Fibroblast of upper back skin (primary cell): ENCODE data around the gene ITGAE.

Experiments used
- DNase-seq: peaks from one replicate; pipeline ENCODE4 v3.0.0-alpha.2; 2013

The ITGAE gene

DNA sequence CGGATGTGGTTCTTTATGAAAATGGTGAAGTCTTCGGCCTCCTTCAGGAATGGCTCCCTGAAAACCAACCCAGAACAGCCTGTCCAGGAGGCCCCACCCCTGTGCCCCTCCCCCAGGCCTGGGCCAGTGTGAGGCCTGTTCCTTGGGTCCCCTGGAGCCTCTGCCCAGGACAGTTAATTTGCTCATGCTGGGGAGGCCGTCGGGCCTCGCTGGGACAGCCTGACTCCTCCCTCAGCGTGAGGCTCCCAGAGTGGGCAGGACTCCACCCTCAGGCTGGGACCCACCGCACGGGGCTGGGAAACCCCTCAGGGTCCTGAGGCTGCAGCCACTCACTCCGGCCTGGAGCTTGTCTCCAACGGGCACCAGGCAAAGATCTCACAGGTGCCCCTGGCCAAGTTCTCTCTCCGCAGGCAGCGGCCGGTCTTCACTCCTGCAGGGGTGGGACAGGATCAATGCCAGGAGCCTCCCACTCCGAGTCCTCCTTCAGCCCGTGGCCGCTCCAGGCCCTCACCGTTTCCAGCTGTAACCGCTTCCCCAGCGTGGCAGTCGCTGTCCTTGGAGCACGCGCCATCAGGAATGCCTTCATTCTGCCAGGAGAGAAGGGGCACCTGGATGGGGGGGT, 110.8 kb downstream of the ITGAE start:
- DNase-seq: no peak

DNA sequence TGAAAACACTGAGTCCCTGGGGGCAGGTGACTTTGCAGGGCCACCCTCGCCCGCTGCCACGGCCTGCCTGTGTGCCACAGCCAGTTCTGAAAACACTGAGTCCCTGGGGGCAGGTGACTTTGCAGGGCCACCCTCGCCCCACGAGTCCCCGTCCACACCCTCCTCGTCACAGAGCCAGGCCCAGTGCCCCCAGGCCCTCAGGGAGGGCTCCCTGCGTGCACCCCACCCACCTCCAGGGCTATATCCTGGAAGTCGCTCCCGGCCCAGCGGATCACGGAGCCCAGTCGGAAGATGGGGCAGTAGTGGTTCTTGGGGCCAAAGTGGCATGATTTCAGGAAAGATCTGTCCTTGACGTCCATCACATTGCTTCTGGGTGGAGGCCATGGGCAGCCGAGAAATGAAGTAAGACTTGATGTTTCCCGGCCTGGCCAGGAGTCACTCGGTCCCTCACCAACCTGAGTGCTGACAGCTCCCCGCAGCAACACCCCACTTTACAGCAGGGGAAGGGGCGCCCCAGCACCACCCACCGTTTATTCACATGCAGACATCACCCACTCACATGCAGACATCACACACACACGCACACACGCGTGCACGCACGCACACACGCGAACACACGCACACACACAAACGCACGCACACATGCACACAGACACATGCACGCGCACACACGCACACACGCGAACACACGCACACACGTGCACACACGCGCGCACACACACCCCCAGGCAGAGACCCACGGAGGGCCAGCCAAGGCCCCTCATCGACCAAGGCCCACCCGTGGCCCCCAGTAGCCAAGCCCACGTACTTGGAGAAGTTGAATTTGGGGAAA, 111.5 kb downstream of the ITGAE start:
- no peak for DNase-seq

DNA sequence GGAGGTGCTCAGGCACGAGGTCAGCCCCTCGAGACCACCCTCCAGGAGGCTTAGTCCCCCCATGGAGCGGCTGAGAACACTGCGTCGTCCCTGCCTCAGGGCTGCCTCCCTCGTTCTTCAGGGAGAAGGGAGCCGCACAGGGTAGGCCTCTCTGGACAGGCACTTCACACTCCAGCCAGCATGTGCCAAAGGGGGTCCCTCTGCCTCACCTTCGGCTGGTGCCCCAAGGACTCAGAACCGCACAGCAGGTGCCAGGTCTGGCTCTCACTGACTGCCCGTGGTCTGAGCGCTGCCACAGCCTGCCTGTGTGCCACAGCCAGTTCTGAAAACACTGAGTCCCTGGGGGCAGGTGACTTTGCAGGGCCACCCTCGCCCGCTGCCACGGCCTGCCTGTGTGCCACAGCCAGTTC, 112.1 kb downstream of the ITGAE start:
- DNase-seq: no peak

DNA sequence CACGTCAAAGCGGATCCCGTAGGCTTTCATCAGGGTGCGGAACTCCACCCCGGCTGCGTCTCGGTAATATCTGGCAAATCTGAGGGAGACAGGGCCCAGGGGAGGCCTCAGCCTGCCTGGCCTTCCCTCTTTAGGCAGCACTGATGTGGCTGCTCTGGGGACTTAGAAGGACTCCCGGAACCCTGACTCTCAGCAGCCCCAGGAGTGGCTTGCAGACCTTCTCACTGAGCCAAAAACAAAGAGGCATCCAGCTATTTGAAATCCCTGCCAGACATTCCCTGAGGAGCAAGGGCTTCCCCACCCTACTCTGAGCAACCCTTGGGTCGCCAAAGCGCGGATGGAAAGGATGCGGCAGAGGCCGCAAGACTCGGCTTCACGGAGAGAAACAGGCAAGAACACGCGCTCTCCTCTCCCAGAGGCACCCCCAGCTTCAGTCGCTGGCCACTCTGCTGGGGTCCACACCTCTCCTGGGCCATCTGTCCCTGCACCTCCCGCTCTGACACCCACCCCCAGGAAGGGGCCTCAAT, 112.9 kb downstream of the ITGAE start:
- no peak for DNase-seq

DNA sequence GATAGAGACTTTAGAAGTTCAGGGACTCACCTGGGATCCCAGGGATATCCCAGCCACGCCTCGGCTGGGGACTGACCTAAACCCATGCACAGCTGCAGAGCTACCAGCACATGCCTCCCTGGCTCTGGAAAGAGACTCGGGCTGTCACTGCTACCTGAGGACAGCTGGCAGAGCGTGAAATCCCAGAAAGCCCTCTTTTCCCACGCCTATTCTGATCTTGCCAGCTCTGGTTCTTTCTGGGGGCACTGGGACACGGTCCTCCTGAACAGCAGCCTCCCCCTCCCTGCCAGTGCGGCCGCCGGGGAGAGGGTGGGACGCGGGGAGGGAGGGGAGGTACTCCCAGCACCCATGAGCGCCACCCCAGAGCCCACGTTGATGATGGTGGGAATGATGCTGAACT, 115.8 kb downstream of the ITGAE start:
- DNase-seq: no peak

DNA sequence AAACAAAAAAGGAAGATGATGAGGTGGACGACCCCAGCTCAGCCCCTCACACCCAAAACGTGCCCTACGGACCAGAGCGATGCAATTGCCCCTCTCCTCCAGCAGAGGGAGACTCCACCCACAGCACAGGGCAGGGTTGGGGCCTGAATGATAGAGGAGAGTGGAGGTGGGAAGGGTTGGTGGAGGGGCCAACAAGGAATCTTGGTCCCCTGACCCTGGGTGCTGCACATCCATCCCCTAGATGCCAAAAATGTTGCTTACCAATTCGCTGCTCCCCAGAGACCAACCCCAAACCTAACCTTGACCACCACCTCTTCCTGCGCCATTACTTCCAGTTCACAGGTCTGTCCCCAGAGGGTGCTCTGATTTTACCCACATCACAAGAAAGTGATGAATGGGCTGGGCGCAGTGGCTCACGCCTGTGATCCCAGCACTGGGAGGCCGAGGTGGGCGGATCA, 117.9 kb downstream of the ITGAE start:
- DNase-seq: peak; percentile 28

DNA sequence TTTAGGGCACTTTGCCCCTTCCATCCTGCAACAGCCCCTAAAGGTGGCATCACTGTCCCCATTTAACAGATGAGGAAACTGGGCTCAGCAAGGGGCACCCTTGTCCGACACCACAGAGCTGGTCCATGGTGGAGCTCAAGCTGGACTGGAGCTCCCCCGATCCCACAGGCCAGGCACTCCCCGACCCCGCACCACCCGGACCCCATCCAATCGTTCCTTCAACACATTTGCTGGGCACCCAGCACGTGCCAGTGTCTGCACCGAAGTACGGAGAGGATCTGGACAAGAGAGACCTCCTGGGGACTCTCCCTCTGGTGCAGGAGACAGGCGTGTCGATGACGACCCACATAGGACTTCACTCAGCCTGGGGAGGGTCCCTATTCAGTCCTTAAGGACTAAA, 119.0 kb downstream of the ITGAE start:
- DNase-seq: no peak

DNA sequence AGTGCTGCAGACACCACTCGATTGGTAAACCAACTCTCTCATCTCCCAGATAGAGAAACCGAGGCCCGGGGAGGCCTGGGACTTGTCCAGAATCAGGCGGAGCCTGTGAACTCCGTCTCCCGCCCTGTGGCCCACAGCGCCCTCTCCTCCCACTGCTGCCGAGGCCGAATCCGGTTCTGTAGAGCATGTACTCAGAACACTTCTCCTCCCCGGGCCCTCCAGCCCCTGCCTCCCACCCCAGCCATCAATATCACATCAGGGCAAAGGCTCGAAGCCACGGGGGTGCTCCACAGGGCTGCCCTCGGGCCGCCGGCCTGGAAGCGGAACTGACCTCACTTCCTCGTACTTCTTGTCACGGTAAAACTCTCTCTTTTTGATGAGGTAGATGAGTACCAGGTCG, 119.4 kb downstream of the ITGAE start:
- no peak for DNase-seq

DNA sequence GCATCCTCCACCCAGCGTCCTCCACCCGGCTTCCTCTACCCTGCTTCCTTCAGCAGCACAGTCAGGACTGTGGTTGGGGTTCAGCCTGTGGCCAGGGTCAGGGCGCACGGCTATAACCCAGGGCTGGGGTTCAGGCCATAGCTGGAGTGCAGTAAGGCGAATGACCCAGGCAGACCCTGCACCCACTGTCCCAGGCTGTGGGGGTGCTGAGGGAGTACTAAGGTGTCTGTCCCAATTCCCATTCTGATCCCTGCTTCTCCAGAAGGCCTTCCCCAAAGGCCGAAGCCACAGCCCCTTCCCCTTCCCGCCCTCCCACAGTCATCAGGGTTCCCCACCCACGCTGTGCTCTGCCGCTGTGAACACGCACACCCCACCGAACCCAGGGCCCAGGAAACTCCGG, 119.9 kb downstream of the ITGAE start:
- DNase-seq: no peak

DNA sequence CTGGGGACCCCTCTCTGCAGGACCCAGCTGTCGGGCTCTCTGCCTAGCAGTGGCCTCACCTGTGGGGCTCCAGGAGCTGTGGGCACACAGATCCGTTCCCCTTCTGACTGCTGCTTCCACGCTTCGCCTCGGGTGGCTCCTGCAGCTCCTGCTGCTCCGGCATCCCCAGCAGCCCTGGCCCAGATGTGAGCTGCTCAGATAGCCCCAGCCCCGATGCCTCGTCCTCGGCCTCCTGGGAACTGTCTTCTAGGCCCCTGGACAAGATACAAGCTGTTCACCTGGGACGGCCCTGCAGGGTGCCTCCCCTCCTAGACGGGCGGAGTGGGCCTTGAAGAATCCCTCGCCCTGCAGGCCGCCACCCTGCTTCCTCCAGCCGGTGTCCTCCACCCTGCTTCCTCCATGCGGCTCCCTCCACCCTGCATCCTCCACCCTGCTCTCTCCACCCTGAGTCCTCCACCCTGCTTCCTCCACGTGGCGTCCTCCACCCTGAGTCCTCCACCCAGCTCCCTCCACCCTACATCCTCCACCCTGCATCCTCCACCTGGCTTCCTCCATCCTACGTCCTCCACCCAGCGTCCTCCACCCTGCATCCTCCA, 121.4 kb downstream of the ITGAE start:
- DNase-seq: no peak

DNA sequence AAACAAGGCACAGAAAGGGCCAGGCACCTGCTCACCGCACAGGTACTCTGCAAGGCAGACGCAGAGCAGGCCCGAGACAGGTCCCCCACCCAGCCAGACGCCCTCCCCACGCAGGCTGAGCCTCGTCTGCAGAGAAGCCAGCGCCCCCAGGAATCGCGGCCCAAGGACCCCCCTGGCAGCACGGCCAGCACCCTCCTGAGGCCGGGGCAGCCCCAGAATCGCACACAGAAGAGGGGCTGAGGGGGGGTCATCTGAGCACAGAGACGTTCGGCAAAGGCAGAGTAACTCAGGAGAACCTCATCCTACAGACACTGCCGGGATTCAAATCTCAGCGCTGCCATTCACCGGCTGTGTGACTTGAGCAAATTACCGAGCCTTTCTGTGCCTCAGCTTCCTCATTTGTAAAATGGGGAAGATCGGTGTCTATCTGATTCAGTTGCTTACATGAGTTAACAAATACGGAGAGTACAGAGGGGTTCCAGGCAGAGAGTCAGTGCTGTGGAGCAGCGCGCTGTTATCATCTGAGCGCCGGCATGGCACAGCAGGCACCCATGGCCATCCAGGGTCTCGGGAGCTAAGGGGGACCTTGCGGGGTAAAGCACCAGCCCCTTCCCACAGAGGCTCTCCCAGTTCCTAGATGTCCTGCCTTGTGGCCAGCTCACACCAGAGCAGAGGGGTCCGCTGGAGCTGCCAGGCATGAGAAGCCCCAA, 122.0 kb downstream of the ITGAE start:
- no peak for DNase-seq

DNA sequence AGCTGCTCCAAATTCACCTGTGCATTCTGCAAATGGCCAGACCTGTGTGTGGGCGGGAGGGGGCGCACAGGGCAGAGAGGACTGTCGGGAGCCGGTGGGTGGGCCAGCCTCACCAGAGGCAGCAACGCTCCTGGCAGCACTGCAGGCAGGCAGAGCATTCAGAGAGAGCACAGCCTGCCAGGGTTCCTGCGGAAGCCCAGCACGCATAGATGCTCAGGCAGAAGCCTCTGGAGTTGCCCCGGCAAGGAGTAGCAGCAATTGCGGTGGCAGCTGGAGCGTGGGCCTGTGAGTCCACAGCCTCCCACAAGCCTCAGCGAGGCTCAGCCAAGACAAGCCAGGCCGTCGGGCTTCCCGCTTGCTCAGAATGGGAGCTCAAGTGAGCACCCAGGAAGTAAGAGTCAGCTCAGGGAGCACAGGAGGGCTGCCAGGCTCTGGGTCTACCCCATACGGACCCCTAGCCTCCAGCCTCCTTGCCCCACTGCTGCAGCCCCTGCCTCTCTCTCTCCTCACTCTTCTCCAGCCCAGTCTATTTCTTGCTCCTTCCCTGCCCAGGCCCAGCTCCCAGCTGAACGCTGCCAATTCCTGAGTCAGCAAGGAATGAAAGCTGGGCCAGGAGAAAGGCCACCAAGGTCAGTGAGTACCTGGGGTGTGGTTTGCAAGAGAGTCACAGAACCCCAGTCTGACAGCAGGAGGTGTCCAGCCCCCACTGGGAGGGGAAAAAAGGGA, 122.7 kb downstream of the ITGAE start:
- peak; percentile 22 for DNase-seq

DNA sequence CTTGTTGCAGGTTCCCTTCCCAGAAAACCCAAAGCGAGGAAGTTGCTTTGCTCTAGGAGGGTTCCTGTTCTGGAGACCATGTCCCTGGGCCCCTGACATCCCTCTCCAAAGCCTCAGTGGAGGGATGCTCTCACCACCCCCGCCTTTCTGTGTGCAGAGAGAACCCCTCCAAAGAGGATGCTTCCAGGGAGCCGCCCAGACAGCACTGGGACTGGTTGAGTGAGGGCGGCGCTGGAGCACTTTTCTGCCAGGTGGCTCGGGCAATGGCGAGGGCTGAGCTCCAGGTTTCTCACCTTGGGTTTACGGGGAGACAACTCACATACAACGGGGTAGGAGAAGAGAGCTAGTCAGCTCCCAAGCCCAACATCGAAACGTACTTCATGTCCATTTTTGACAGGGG, 125.1 kb downstream of the ITGAE start:
- no peak for DNase-seq

DNA sequence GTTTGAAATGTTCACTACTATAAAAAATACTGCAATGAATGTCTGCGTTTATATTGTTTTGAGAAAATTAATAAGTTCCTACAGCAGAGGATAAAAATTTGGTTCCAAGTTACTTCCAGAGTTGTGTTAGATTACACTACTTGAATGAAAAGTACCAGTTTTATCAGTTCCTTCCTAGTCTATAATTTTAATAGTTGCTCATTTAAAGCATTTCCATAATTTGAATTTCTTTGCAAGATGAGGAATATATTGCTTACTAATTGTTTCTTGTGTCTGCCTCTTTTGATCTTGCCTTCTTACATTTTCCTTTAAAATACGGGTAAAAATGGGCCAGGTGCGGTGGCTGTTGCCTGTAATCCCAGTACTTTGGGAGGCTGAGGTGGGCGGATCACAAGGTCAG, 128.4 kb downstream of the ITGAE start:
- DNase-seq: no peak

DNA sequence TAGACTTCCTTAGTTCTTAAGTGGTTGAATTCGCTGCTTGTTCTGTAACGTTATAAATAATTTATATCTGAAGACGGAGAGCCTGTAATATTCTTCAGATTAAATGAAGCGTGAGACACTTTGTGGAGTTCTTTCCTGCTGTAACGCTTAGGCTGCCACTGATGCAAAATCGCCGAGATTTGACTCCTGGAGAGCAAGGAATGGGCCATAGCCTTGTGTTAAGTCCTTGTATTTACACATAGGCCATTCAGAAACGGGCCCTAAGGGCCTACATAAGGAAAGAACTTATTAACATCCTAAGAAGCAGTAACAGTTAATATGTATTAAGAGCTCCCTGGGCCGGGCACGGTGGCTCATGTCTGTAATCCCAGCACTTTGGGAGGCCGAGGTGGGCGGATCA, 131.4 kb downstream of the ITGAE start:
- DNase-seq: no peak

DNA sequence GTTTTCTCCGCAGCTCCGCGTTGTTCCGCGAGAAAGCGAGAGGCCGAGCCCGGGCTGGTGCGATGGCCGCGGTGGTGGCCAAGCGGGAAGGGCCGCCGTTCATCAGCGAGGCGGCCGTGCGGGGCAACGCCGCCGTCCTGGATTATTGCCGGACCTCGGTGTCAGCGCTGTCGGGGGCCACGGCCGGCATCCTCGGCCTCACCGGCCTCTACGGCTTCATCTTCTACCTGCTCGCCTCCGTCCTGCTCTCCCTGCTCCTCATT, 132.0 kb downstream of the ITGAE start:
- DNase-seq: no peak

DNA sequence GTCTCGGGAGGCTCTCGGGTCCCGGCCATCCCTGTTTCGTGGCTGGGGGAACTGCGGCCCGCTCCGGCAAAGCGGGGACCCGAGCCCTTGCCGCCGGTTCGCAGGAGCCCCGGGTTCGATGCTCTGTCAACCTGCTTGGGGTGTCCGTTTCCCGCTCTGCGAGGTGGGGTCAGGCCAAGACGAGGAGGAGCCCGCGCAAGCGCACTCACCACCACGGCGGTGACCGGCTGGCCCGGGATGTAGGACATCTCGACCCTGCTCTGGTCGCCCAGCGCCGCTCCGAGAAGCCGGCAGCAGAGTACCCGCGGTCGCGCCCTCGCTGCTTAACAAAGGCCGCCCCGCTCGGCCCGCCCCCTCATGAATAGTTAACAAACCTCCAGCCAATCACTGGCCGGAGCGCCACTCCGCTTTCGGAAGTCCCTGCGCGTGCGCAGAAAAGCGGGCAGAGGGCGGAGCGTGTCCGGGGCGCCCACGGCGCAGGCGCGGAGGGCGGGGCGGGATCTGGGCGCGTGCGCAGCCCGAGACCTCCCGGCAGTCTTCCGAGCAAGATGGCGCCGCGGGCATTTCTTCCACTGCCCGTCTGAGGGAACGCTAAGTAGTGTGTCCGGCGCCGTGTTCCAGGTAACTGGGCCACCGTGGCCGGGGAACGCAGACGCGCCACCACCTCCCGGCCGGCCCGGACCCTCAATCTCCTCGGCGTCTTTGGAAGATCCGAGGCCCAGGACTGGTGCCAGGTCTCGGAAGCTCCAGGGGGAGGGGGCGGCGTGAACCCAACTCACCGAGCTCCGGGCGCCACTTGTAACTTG, 132.5 kb downstream of the ITGAE start, which contains the start of the genes EMC6 and TAX1BP3:
EMC6 (plus strand) TSS at position 534 of the 806 bp plus-strand sequence. CDS start 335 bp downstream, outside the sequence.
TAX1BP3 (minus strand) TSS at position 300 of the 806 bp plus-strand sequence; CDS start at position 248, 52 bp downstream.
- peak; percentile 98 for DNase-seq

DNA sequence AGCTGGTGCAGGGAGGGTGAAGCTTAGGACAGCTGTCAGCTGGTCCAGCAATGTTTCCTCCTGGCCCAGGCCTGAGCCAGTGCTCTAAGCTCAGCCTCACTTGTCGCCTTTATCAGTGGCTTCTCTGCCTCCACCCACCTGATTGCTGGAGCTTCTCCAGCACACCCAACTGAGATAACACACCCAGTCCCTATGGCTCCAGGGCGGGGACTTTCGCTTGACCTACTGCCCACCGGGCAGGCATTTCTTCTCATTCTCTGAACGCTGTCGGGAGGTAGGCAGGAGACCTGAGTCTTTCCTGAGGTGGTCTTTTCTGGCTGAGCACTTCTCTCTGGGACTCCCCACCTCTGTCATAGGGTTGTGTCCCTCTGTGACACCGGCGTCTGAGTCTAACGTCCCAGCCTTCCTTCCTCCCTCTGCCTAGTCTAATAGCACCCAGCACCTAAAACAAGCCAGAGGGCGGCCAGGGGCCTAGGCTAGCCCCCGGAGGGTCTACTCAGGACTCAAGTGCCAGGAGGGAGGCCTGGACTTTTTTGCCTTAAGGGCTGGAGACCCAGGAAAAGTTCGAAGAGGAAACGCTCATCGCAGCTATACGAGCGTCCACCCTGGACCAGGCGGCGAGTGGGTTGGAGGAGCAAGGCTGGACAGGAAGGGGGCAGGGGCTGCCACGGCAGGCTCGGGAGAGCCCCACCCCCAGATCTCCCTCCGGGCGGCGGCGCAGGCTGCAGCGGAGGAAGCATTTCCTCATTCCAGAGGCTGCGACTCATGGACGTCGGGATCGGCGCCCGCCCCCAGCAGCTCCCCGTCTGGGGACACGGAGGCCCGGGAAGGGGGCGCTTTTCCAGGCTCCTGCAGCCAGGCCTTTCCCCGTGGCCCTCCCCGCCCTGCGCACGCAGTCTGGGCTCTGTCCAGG, 133.4 kb downstream of the ITGAE start:
- DNase-seq: peak; percentile 94

DNA sequence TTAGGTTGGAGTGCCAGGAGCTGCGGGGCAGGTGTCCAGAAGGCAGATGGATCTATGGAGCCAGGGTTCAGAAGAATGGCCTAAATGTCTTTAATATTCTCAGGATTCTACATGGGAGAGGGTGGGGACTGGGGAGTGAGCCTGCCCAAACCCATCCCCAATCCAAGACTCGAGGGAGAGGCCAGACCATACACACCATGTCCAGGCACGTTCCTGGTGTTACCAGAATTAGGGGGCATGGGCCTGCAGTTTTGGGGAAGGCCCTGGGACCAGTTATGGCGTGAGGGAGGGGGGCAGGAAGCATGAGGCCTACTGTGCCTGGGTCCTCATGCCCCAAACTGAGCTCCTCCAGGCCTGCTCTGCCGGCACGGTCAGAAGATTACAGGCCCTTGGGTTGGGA, 134.5 kb downstream of the ITGAE start:
- DNase-seq: no peak

DNA sequence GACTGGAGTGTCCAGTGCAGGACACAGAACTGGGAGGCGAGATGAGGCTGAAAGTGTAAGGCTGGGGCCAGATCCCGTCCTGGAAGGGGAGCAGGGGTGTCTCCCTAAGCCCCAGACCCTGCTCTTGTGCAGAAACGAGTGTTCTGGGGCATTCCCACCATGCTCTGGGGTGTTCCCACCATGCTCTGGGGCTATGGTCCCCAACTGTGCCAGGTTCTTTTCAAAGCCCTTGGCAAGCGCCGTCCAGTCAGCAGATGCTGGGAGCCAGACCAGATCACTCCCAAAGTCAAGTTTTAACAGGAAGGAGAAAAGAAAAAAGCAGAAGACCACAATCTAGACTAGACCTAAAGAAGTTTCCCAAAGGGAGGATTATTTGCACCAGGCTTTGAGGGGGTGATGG, 135.2 kb downstream of the ITGAE start:
- DNase-seq: no peak
